KBM-7 (cell line): ENCODE measurements around the gene TSEN54.

Source experiments
- DNase-seq: peaks from one replicate; pipeline ENCODE4 v3.0.0-alpha.2; 2015
- in situ Hi-C: fragments of 300-500 bp; cut with MboI; formaldehyde crosslinking; loops from 2 replicates; pipeline ENCODE4 v1.14.3; 2020; ENCODE audit warnings: low sequenced_read_pairs, low pct_unique_long_range_greater_than_20kb, mixed read lengths

The TSEN54 gene

DNA sequence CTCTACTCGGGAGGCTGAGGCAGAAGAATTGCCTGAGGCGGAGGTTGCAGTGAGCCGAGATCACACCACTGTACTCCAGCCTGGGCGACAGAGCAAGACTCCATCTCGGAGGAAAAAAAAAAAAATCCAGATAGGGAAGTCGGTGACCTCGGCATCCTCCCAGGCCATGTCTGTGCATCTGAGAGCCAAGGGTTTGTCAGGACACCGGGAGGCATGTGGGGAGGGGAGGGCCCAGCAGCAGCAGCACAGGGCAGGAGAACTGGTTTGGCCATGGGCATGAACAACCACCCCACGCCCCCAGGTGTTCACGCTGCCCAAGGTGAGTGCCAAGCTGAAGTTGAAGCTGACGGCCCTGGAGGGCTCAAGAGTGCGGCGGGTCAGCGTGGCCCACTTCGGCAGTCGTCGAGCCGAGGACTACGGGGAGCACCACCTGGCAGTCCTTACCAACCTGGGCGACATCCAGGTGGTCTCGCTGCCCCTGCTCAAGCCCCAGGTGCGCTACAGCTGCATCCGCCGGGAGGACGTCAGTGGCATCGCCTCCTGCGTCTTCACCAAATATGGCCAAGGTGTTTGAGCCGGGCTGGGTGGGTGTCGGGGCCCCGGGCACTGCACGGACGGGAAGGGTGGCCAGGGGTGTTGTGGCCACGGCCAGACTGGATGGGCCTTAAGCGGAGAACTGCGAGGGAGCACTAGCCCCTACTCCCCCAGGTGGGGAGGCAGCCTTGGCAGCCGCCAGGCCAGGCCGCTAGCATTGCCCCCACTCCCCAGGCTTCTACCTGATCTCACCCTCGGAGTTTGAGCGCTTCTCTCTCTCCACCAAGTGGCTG lies 56.6 kb downstream of the TSEN54 start:
- DNase-seq = no peak
- in situ Hi-C loops = no loop called here

DNA sequence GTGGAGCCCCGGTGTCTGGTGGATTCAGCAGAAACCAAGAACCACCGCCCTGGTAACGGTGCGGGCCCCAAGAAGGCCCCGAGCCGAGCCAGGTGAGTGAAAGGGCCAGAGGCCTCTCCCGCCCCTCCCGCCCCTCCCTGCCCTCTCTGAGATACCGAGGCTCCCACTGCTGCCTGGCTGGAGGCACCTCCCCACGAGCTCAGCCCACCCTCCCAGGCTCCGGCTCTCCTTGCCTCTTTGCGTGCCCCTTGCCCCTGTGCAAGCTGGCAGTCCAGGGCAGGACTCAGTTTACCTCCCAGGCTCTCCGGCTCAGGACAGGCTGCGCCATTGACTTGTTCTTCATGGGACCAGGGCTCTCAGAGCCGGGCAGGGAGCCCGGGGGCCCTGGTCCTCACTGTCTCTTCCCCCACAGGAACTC lies 57.2 kb downstream of the TSEN54 start:
- DNase-seq = no peak
- in situ Hi-C loops = no loop called here

DNA sequence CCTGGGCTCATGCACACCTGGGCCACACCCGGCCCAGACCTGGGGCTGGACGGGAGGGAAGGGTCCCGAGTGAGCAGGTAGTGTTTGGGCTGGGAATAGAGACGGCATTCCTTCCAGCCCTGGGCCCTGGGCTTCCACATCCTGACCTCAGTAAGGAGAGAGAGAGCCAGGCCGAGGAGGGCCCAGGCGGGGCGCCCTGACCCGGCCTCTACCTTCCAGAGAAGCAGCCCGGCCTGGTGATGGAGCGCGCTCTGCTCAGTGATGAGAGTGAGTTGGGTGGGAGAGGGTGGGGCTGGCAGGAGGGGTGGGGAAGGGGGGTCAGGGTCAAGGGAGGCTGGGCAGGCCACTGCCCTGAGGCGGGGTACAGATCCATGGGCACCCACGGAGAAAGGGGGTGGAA lies 57.7 kb downstream of the TSEN54 start:
- in situ Hi-C loops = no loop called here
- no peak for DNase-seq
